Measurements from ENCODE around the gene MCEMP1. TPM values are rescaled to one million over a fixed set of nuclear protein-coding genes. Genes with fewer than 3 reads are reported as not detected.
A peak's percentile ranks its signal among the peaks of the same experiment; 100 is the strongest.

The MCEMP1 gene
- total and polyA plus RNA-seq, 4 experiments from 2014 or later: not detected

GRCh38 chr19:7715671-7716070 lies 38.8 kb downstream of the MCEMP1 start:
- Mint-ChIP-seq H3K9me3 (peaks cover 0 to 12% (median 3%) of the 10 kb centered on the region in 8 donors), H3K4me1 (peaks cover 0 to 4% (median 3%) of the 10 kb centered on the region in 4 donors), H3K27ac (no peak overlapping the region), H3K36me3 (no peaks in the 10 kb centered on the region), H3K27me3 (no peaks in the 10 kb centered on the region), H3K4me3 (no peak overlapping the region)
- no peaks in the 10 kb centered on the region for H3K9me3 ChIP-seq (ENCODE audit: control insufficient read depth in 1 of 2, low read length in 2 of 2)
- H3K36me3 ChIP-seq (ENCODE audit: insufficient read depth, low read length): no peaks in the 10 kb centered on the region
- CTCF ChIA-PET (ENCODE audit: partially characterized antibody): no interaction called here
- POLR2A ChIA-PET (ENCODE audit: partially characterized antibody): interaction anchor here (1.9 kb wide), 1 partner anchor 10 kb away, joined by 3 read pairs; no protein-coding TSS in a partner anchor
- no peak for DNase-seq
- no peak overlapping the region for H3K4me3 ChIP-seq (ENCODE audit: low read length in 2 of 2)
- peaks cover 5% of the 10 kb centered on the region for H3K4me1 ChIP-seq (ENCODE audit: insufficient read depth, low read length)
- intact Hi-C loops (cut with micrococcal nuclease): no loop called here
- H3K27ac ChIP-seq (ENCODE audit: low read depth, low read length): no peak overlapping the region
- no peaks in the 10 kb centered on the region for H3K27me3 ChIP-seq (ENCODE audit: insufficient read depth, low read length)

DNA sequence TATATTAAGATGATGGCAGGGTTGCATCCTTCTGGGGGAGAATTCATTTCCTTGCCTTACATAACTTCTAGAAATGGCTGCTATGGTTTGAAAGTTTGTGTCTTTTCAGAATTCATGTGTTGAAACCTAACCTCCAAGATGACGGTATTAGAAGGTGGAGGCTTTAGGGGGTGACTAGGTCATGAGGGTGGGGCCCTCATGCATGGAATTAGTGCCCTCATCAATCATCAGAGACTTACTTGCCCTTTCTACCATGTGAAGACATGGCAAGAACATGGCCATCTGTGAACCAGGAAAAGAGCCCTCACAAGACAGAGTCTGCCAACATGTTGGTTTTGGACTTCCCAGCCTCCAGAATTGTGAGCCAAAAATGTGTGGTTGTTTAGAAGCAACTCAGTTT lies 39.9 kb downstream of the MCEMP1 start:
- no peaks in the 10 kb centered on the region for H3K36me3 ChIP-seq (ENCODE audit: insufficient read depth, low read length)
- peaks cover 5% of the 10 kb centered on the region for H3K4me1 ChIP-seq (ENCODE audit: insufficient read depth, low read length)
- Mint-ChIP-seq H3K4me1 (peaks cover 0 to 4% (median 3%) of the 10 kb centered on the region in 4 donors), H3K9me3 (peaks cover 0 to 12% (median 3%) of the 10 kb centered on the region in 8 donors), H3K27me3 (no peaks in the 10 kb centered on the region), H3K36me3 (no peaks in the 10 kb centered on the region), H3K4me3 (no peak overlapping the region), H3K27ac (peak overlapping the region in 1 of 7 donors; percentile 6)
- POLR2A ChIA-PET (ENCODE audit: partially characterized antibody): interaction anchor here (1.9 kb wide), 1 partner anchor 11 kb away, joined by 3 read pairs; no protein-coding TSS in a partner anchor
- H3K9me3 ChIP-seq (ENCODE audit: control insufficient read depth in 1 of 2, low read length in 2 of 2): no peaks in the 10 kb centered on the region
- no peaks in the 10 kb centered on the region for H3K27me3 ChIP-seq (ENCODE audit: insufficient read depth, low read length)
- H3K27ac ChIP-seq (ENCODE audit: low read depth, low read length): no peak overlapping the region
- CTCF ChIA-PET (ENCODE audit: partially characterized antibody): no interaction called here
- no peak overlapping the region for H3K4me3 ChIP-seq (ENCODE audit: low read length in 2 of 2)
- intact Hi-C loops (cut with micrococcal nuclease): no loop called here
- no peak for DNase-seq

- no peaks in the 10 kb centered on the region for H3K36me3 ChIP-seq (ENCODE audit: insufficient read depth, low read length)
- Mint-ChIP-seq H3K9me3 (peaks cover 0 to 12% (median 3%) of the 10 kb centered on the region in 8 donors), H3K27ac (peak overlapping the region in 1 of 7 donors; percentile 46), H3K4me1 (peaks cover 0 to 4% (median 4%) of the 10 kb centered on the region in 4 donors), H3K36me3 (no peaks in the 10 kb centered on the region), H3K27me3 (peaks cover 0 to 1% of the 10 kb centered on the region in 2 donors), H3K4me3 (no peak overlapping the region)
- no peak for DNase-seq
- ChIA-PET CTCF (ENCODE audit: partially characterized antibody) (no interaction called here), POLR2A (ENCODE audit: partially characterized antibody) (interaction anchor here (1.1 kb wide), 1 partner anchor 13 kb away, joined by 3 read pairs; no protein-coding TSS in a partner anchor)
- peaks cover 5% of the 10 kb centered on the region for H3K4me1 ChIP-seq (ENCODE audit: insufficient read depth, low read length)
- intact Hi-C loops (cut with micrococcal nuclease): no loop called here
- no peaks in the 10 kb centered on the region for H3K27me3 ChIP-seq (ENCODE audit: insufficient read depth, low read length)
- no peak overlapping the region for H3K4me3 ChIP-seq (ENCODE audit: low read length in 2 of 2)
- no peaks in the 10 kb centered on the region for H3K9me3 ChIP-seq (ENCODE audit: control insufficient read depth in 1 of 2, low read length in 2 of 2)
- H3K27ac ChIP-seq (ENCODE audit: low read depth, low read length): no peak overlapping the region
Measured at GRCh38 chr19:7718668-7719067, 41.8 kb downstream of the MCEMP1 start.

DNA sequence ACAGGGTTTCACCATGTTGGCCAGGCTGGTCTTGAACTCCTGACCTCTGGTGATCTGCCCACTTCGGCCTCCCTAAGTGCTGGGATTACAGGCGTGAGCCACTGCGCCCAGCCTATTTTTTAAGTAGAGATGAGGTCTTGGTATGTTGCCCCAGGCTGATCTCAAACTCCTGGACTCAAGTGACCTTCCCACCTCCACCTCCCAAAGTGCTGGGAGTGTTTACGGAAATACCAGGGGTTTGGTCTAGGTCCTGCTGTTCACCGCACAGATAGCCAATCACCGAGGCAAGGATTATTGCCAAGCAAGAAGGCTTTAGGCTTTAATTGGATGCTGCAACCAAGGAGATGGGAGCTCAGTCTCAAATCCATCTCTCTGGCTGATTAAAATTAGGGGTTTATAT lies 43.5 kb downstream of the MCEMP1 start:
- Mint-ChIP-seq H3K4me3 (no peak overlapping the region), H3K9me3 (peaks cover 0 to 12% (median 3%) of the 10 kb centered on the region in 8 donors), H3K27ac (no peak overlapping the region), H3K4me1 (peaks cover 0 to 4% (median under 1%) of the 10 kb centered on the region in 4 donors), H3K27me3 (peaks cover 0 to 3% of the 10 kb centered on the region in 2 donors), H3K36me3 (no peaks in the 10 kb centered on the region)
- Histone ChIP-seq H3K9me3 (ENCODE audit: control insufficient read depth in 1 of 2, low read length in 2 of 2) (no peaks in the 10 kb centered on the region), H3K4me1 (ENCODE audit: insufficient read depth, low read length) (peaks cover 5% of the 10 kb centered on the region), H3K27me3 (ENCODE audit: insufficient read depth, low read length) (no peaks in the 10 kb centered on the region), H3K4me3 (ENCODE audit: low read length in 2 of 2) (no peak overlapping the region), H3K36me3 (ENCODE audit: insufficient read depth, low read length) (no peaks in the 10 kb centered on the region), H3K27ac (ENCODE audit: low read depth, low read length) (no peak overlapping the region)
- ChIA-PET CTCF (ENCODE audit: partially characterized antibody) (no interaction called here), POLR2A (ENCODE audit: partially characterized antibody) (no interaction called here)
- intact Hi-C loops (cut with micrococcal nuclease): no loop called here
- no peak for DNase-seq

DNA sequence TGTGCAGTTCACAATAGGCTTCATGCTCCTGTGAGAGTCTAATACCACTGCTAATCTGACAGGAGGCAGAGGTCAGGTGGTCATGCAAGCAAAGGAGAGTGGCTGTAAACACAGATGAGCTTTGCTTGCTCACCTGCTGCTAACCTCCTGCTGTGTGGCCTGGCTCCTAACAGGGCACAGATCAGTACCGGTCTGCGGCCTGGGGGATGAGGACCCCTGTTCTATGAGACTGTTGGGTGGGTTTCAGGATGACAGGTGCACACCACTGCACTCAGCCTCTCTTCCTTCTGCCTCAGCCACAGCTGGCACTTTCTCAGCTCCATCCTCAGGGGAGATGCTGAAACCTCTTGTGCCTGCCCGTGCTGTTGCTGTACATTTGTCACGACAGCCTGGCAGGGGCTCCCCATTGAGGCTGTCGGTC lies 45.4 kb downstream of the MCEMP1 start:
- H3K9me3 ChIP-seq (ENCODE audit: control insufficient read depth in 1 of 2, low read length in 2 of 2): no peaks in the 10 kb centered on the region
- no peaks in the 10 kb centered on the region for H3K36me3 ChIP-seq (ENCODE audit: insufficient read depth, low read length)
- H3K4me3 Mint-ChIP-seq: no peak overlapping the region
- H3K27ac ChIP-seq (ENCODE audit: low read depth, low read length): no peak overlapping the region
- H3K9me3 Mint-ChIP-seq: peaks cover 0 to 7% (median 0%) of the 10 kb centered on the region in 8 donors
- no peak overlapping the region for H3K27ac Mint-ChIP-seq
- H3K4me1 Mint-ChIP-seq: peaks cover 0 to 1% (median 0%) of the 10 kb centered on the region in 4 donors
- H3K27me3 Mint-ChIP-seq: peaks cover under 1 to 4% of the 10 kb centered on the region in 2 donors
- no peaks in the 10 kb centered on the region for H3K36me3 Mint-ChIP-seq
- no peaks in the 10 kb centered on the region for H3K27me3 ChIP-seq (ENCODE audit: insufficient read depth, low read length)
- no peak overlapping the region for H3K4me3 ChIP-seq (ENCODE audit: low read length in 2 of 2)
- ChIA-PET CTCF (ENCODE audit: partially characterized antibody) (interaction anchor here (0.8 to 1.0 kb wide), 2 partner anchors 16 to 67 kb away, joined by 3 read pairs; no protein-coding TSS in a partner anchor), POLR2A (ENCODE audit: partially characterized antibody) (no interaction called here)
- intact Hi-C loops (cut with micrococcal nuclease): no loop called here
- H3K4me1 ChIP-seq (ENCODE audit: insufficient read depth, low read length): peaks cover 5% of the 10 kb centered on the region
- no peak for DNase-seq

GRCh38 chr19:7725791-7726190 lies 48.9 kb downstream of the MCEMP1 start:
- peaks cover 28 to 32% of the 10 kb centered on the region in 2 donors for H3K27me3 Mint-ChIP-seq
- peaks cover 4 to 17% (median 12%) of the 10 kb centered on the region in 4 donors for H3K4me1 Mint-ChIP-seq
- ChIA-PET POLR2A (ENCODE audit: partially characterized antibody) (no interaction called here), CTCF (ENCODE audit: partially characterized antibody) (interaction anchor here (1.2 kb wide), 1 partner anchor 45 kb away, joined by 3 read pairs; the partner anchor contains the start of gene TRAPPC5)
- DNase-seq: no peak
- H3K9me3 Mint-ChIP-seq: peaks cover 0 to 2% (median 0%) of the 10 kb centered on the region in 8 donors
- H3K36me3 Mint-ChIP-seq: no peaks in the 10 kb centered on the region
- no peak overlapping the region for H3K4me3 ChIP-seq (ENCODE audit: low read length in 2 of 2)
- H3K36me3 ChIP-seq (ENCODE audit: insufficient read depth, low read length): no peaks in the 10 kb centered on the region
- peaks cover 21% of the 10 kb centered on the region for H3K27me3 ChIP-seq (ENCODE audit: insufficient read depth, low read length)
- H3K4me3 Mint-ChIP-seq: no peak overlapping the region
- H3K9me3 ChIP-seq (ENCODE audit: control insufficient read depth in 1 of 2, low read length in 2 of 2): no peaks in the 10 kb centered on the region
- H3K4me1 ChIP-seq (ENCODE audit: insufficient read depth, low read length): peaks cover 17% of the 10 kb centered on the region
- intact Hi-C loops (cut with micrococcal nuclease): no loop called here
- H3K27ac Mint-ChIP-seq: no peak overlapping the region
- no peak overlapping the region for H3K27ac ChIP-seq (ENCODE audit: low read depth, low read length)

DNA sequence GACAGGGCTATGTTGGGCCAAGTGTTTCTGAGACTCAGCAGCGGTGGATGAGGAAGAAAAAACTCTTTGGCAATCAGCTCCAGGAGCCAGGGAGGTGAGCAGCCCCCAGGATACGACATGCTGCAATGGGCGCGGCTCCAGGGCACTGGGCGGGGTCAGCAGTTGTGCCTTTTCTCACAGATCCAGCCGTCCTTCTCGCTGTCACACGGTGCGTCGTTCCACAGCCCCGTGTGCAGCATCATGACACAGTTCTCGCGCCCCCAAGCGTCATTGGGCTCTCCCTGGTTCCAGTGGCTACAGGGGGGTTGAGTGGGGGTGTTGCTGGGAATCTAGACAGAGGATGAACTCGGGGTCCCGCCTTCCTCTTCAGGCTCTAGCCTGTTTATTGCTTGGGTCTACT lies 52.3 kb downstream of the MCEMP1 start:
- Mint-ChIP-seq H3K9me3 (peaks cover 0 to 2% (median 0%) of the 10 kb centered on the region in 8 donors), H3K27me3 (peaks cover 33 to 34% of the 10 kb centered on the region in 2 donors), H3K4me1 (peaks cover 2 to 17% (median 12%) of the 10 kb centered on the region in 4 donors), H3K4me3 (peak overlapping the region in 2 of 8 donors; percentile 34 to 49), H3K27ac (no peak overlapping the region), H3K36me3 (no peaks in the 10 kb centered on the region)
- H3K36me3 ChIP-seq (ENCODE audit: insufficient read depth, low read length): no peaks in the 10 kb centered on the region
- H3K27me3 ChIP-seq (ENCODE audit: insufficient read depth, low read length): peaks cover 21% of the 10 kb centered on the region
- peaks cover 17% of the 10 kb centered on the region for H3K4me1 ChIP-seq (ENCODE audit: insufficient read depth, low read length)
- H3K27ac ChIP-seq (ENCODE audit: low read depth, low read length): no peak overlapping the region
- no peak for DNase-seq
- ChIA-PET POLR2A (ENCODE audit: partially characterized antibody) (interaction anchor here (1.0 kb wide), 1 partner anchor 100 kb away, joined by 3 read pairs; the partner anchor contains the start of genes PET100 and XAB2), CTCF (ENCODE audit: partially characterized antibody) (interaction anchor here (0.6 kb wide), 1 partner anchor 48 kb away, joined by 3 read pairs; the partner anchor contains the start of gene TRAPPC5)
- H3K9me3 ChIP-seq (ENCODE audit: control insufficient read depth in 1 of 2, low read length in 2 of 2): no peaks in the 10 kb centered on the region
- H3K4me3 ChIP-seq (ENCODE audit: low read length in 2 of 2): no peak overlapping the region
- intact Hi-C loops (cut with micrococcal nuclease): no loop called here

Measured in CD4-positive, alpha-beta memory T cell (primary cell).